GM12875 (cell line): ENCODE results near the gene SOAT2.

Source experiments
- H3K4me3 ChIP-seq: one replicate; pipeline ENCODE4 v1.5.1; 2011; ENCODE audit warnings: low read depth, low read length, control low read depth
- TF ChIP-seq, protein P1 (sequence below): IDR thresholded peaks from 2 replicates; pipeline ENCODE4 v1.5.1; 2011; ENCODE audit warnings: low read depth, mild to moderate bottlenecking, control low read depth, inconsistent platforms, low read length, moderate library complexity, borderline replicate concordance; ENCODE audit not compliant: insufficient read depth

Gene SOAT2

DNA sequence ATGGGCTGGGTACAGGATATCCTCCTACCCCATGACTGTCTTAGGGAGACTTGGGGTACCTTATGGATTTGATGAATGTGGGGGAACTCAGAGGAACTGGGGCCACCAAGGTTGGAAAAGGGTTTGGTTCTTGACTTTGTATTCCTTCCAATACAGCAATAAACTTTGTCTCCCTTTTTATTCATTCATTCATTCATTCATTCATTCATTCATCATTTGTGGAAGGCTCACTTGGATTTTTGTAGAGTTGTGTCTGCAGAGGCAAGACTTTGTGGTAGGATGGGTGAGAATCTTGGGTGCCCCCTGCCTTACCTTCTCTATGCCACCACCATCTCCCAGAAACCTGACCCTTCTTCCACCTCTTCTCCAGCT is 21.1 kb downstream of the SOAT2 start:
- no peak overlapping the region for H3K4me3 ChIP-seq
- TF ChIP-seq, protein P1, sequence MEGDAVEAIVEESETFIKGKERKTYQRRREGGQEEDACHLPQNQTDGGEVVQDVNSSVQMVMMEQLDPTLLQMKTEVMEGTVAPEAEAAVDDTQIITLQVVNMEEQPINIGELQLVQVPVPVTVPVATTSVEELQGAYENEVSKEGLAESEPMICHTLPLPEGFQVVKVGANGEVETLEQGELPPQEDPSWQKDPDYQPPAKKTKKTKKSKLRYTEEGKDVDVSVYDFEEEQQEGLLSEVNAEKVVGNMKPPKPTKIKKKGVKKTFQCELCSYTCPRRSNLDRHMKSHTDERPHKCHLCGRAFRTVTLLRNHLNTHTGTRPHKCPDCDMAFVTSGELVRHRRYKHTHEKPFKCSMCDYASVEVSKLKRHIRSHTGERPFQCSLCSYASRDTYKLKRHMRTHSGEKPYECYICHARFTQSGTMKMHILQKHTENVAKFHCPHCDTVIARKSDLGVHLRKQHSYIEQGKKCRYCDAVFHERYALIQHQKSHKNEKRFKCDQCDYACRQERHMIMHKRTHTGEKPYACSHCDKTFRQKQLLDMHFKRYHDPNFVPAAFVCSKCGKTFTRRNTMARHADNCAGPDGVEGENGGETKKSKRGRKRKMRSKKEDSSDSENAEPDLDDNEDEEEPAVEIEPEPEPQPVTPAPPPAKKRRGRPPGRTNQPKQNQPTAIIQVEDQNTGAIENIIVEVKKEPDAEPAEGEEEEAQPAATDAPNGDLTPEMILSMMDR, result no peak

DNA sequence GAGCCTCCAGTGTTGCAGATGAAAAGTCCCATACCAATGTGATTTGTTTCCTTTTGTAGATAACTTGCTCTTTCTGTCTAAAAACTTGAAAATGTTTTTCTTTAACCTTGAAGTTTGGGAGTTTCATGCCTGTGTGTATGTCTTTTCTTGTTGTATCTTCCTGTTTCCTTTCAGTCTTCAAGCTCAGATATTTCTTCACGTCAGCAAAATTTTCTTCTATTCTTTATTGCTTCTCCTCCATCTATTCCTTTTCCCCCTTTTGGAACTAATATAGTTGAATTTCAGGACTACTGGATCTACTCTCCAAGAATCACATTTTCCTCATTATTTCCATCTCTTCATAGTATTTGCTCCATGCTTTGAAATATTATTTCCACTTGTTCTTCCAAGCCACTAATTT is 23.9 kb downstream of the SOAT2 start:
- TF ChIP-seq, protein P1, result no peak
- no peak overlapping the region for H3K4me3 ChIP-seq

DNA sequence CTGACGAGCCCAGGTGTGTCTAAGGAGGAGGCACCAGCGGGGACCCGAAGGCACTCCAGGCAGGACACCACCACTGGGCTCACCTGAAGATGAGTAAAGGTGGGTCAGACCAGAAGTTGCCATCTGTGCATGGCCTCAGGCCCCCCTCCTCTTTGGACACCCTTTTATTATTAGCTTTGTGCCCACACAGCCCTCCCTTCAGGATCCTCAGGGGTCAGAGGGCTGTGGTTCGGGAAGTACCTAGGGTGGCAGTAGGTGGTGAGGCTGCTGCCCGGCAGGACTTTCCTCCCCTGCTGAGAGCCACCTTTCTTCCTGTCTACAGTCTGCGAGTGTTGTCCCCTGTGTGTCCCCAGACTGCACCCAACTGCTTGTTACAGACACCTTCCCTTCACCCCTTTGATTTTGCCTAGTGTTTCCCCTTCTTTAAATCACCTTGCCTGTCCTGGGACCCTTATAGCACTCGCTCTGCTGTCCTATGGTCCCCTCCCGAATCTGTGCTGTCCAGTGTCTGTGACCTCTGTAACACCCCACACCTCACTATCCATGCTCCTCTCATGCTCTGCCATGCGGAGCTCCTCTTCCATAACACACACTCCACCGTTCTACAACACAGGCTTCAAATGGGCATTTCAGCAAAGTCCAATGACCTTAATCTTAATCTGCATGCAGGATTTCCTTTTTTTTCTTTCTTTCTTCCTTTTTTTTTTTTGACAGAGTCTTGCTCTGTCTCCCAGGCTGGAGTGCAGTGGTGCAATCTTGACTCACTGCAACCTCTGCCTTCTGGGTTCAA is 25.7 kb downstream of the SOAT2 start:
- H3K4me3 ChIP-seq, result no peak overlapping the region
- TF ChIP-seq, protein P1, result no peak

DNA sequence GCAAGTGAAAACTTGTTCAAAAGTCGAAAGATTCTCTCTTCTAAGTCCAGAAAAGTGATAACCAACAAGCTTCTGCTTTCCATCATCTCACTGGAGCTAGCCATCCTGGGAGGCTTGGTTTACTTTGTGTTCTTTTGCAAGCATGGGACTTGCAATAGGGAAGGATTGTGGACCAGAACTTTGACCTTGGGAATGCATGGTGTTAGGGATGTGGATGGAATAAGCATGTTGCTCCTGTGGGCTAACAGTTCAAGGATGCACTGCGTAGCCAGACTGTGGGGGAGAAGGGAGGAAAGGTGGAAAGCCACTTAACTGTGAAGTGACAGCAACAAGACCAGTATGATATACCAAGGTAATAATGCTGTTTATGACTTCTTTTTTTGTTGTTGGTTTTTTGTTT is 28.6 kb downstream of the SOAT2 start:
- TF ChIP-seq, protein P1, result no peak
- H3K4me3 ChIP-seq, result no peak overlapping the region

DNA sequence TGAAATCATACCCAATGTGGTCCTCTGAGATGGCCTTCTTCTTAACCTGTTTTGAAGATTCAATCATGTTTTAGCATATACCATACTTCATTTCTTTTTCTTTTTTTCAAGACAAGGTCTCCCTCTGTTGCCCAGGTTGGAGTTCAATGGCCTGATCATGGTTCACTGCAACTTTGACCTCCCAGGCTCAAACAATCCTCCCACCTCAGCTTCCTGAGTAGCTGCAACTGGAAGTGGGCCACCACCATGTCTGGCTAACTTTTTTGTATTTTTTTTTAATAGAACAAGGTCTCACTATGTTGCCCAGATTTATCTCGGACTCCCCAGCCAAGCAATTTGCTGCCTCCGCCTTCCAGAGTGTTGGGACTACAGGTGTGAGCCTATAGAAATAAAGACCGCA is 30.4 kb downstream of the SOAT2 start:
- TF ChIP-seq, protein P1, result no peak
- H3K4me3 ChIP-seq, result no peak overlapping the region

DNA sequence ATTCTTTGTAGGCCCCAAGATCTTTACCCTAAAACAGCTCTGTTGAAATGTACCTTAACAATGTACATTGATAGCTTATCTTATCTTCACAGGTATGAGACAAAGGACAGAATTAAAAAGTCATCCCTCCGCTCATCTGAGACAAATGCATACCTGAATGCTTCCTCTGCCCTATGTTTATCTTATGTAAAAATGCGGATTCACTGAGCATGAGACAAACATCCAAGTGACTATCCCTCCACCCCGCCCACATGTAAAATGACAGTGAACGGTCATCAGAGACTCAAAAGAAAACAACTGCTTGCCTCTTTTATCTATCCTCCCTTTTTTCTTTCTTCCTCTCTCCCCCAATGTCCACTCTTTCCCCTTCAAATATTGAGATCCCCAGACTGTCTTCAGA is 40.1 kb downstream of the SOAT2 start:
- TF ChIP-seq, protein P1, result no peak
- no peak overlapping the region for H3K4me3 ChIP-seq
